Trophoblast cell (in vitro differentiated cells and primary cell): ENCODE results near the gene CA12.

Source experiments
- DNase-seq, 2 donors: peaks; one replicate each; pipeline ENCODE4 v3.0.0-alpha.2; 2016
- H2AFZ ChIP-seq: 2 replicates; pipeline ENCODE4 v1.6.1; 2013; ENCODE audit warnings: low read length, moderate library complexity, mild to moderate bottlenecking; ENCODE audit not compliant: insufficient read depth, poor library complexity
- H2AK5ac ChIP-seq: 2 replicates; pipeline ENCODE4 v1.6.1; 2013; ENCODE audit warnings: mild to moderate bottlenecking, low read length
- H2BK120ac ChIP-seq: 2 replicates; pipeline ENCODE4 v1.6.1; 2013; ENCODE audit warnings: low read length, mild to moderate bottlenecking, moderate library complexity; ENCODE audit not compliant: insufficient read depth, poor library complexity
- H2BK12ac ChIP-seq: 2 replicates; pipeline ENCODE4 v1.6.1; 2013; ENCODE audit warnings: mild to moderate bottlenecking, low read length, moderate library complexity
- H2BK5ac ChIP-seq: 2 replicates; pipeline ENCODE4 v1.6.1; 2013; ENCODE audit warnings: low read length, low read depth, moderate library complexity, mild to moderate bottlenecking; ENCODE audit not compliant: poor library complexity
- H3K14ac ChIP-seq: 2 replicates; pipeline ENCODE4 v1.6.1; 2013; ENCODE audit warnings: mild to moderate bottlenecking, low read length
- H3K18ac ChIP-seq: 2 replicates; pipeline ENCODE4 v1.6.1; 2013; ENCODE audit warnings: mild to moderate bottlenecking, low read length
- H3K23ac ChIP-seq: 2 replicates; pipeline ENCODE4 v1.6.1; 2013; ENCODE audit warnings: low read length
- H3K27ac ChIP-seq: 2 replicates; pipeline ENCODE4 v1.5.1; 2013; ENCODE audit warnings: low read depth, mild to moderate bottlenecking, inconsistent platforms, low read length, moderate library complexity
- H3K27me3 ChIP-seq: 2 replicates; pipeline ENCODE4 v1.6.1; 2013; ENCODE audit warnings: inconsistent platforms, mild to moderate bottlenecking, low read length, moderate library complexity; ENCODE audit not compliant: insufficient read depth
- H3K36me3 ChIP-seq, 2 experiments: 1 replicate in 1 of 2; 2 replicates in 1 of 2; pipeline ENCODE4 v1.6.1; 2013; ENCODE audit warnings: low read length in 2 of 2, mild to moderate bottlenecking in 2 of 2, moderate library complexity in 1 of 2; ENCODE audit not compliant: insufficient read depth in 2 of 2, control insufficient read depth in 1 of 2
- H3K4ac ChIP-seq: 2 replicates; pipeline ENCODE4 v1.6.1; 2013; ENCODE audit warnings: low read depth, mild to moderate bottlenecking, low read length, moderate library complexity
- H3K4me1 ChIP-seq, 2 experiments: 1 replicate in 1 of 2; 2 replicates in 1 of 2; pipeline ENCODE4 v1.6.1; 2013; ENCODE audit warnings: low read length in 2 of 2, mild to moderate bottlenecking in 2 of 2, moderate library complexity in 1 of 2; ENCODE audit not compliant: insufficient read depth in 2 of 2, control insufficient read depth in 1 of 2
- H3K4me2 ChIP-seq: 2 replicates; pipeline ENCODE4 v1.6.1; 2013; ENCODE audit warnings: inconsistent platforms, mild to moderate bottlenecking, low read length, moderate library complexity
- H3K4me3 ChIP-seq: 2 replicates; pipeline ENCODE4 v1.5.1; 2013; ENCODE audit warnings: mild to moderate bottlenecking, low read depth, low read length, inconsistent platforms
- H3K79me1 ChIP-seq: one replicate; pipeline ENCODE4 v1.6.1; 2013; ENCODE audit warnings: low read length
- H3K79me2 ChIP-seq: 2 replicates; pipeline ENCODE4 v1.6.1; 2013; ENCODE audit warnings: low read length, mild to moderate bottlenecking; ENCODE audit not compliant: control insufficient read depth, insufficient read depth, poor library complexity
- H3K9ac ChIP-seq: 2 replicates; pipeline ENCODE4 v1.6.1; 2013; ENCODE audit warnings: mild to moderate bottlenecking, low read length
- H3K9me3 ChIP-seq: 2 replicates; pipeline ENCODE4 v1.6.1; 2013; ENCODE audit warnings: low read depth, mild to moderate bottlenecking, control low read depth, inconsistent platforms, low read length; ENCODE audit not compliant: insufficient read depth
- H4K12ac ChIP-seq: 2 replicates; pipeline ENCODE4 v1.6.1; 2013; ENCODE audit warnings: low read depth, mild to moderate bottlenecking, low read length, moderate library complexity
- H4K8ac ChIP-seq: 2 replicates; pipeline ENCODE4 v1.6.1; 2013; ENCODE audit warnings: low read depth, mild to moderate bottlenecking, low read length, moderate library complexity
- H4K91ac ChIP-seq: one replicate; pipeline ENCODE4 v1.6.1; 2013; ENCODE audit warnings: low read depth, mild to moderate bottlenecking, low read length, moderate library complexity
- WGBS: extraction: QIAGEN DNeasy Blood & Tissue Kit; methylation state at CpG from one replicate; pipeline ENCODE4 v1.1.7; 2013; ENCODE audit warnings: missing lambda C conversion rate; ENCODE audit not compliant: insufficient read length, insufficient coverage; ENCODE audit errors: extremely low coverage; 5-methylcytosine and 5-hydroxymethylcytosine counted together

The CA12 gene

DNA sequence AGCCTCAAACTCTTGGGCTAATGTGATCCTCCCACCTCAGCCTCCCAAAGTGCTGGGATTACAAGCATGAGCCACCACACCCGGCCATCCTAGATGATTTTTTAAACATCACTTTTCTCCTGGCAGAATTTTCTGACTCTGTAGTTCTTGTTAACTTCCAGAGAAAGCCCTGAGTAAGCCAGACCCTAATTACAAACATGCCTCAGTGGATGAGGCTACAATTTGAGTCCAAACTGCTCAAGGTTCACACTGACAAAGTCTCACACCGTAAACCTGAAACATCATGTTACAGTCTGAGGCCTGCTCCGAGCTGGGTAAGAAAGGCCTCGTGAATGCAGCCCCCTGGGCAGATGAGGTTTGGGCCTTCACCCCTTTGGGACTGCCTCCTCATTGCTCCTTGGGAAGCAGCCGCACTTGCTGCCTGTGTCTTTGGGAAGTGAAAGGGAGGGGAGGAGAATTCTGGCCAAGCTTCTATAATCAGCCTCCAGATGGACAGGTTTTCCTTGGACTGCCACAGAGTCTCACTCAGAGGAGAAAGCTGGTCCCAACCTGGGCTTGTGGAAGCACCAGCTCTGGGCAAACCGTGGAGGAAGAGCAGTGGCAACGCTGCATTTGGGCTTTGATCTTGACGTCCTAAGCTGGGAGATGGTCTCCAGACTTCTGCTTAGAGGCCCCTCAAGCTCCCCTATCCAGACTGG, 46.0 kb downstream of the CA12 start:
- Histone ChIP-seq H3K4me1 (peaks cover 15% of the 10 kb centered on the region in 2 experiments), H3K4me2 (no peak overlapping the region), H4K12ac (no peak overlapping the region), H3K4ac (no peak overlapping the region), H3K9ac (peak overlapping the region; percentile 30), H4K91ac (no peak overlapping the region), H4K8ac (no peak overlapping the region), H3K9me3 (no peaks in the 10 kb centered on the region), H3K27me3 (no peaks in the 10 kb centered on the region), H3K18ac (no peak overlapping the region), H3K36me3 (no peaks in the 10 kb centered on the region), H2BK120ac (no peak overlapping the region), H2BK12ac (no peak overlapping the region), H3K27ac (no peak overlapping the region), H3K79me2 (no peaks in the 10 kb centered on the region), H3K23ac (no peak overlapping the region), H3K14ac (no peak overlapping the region), H3K4me3 (no peak overlapping the region), H2BK5ac (no peak overlapping the region), H2AFZ (no peak overlapping the region), H2AK5ac (no peak overlapping the region), H3K79me1 (no peaks in the 10 kb centered on the region)
- no peak for DNase-seq
- no CpG with 5 or more reads among the region's 8 CpGs for WGBS

- Histone ChIP-seq H4K91ac (no peak overlapping the region), H3K18ac (no peak overlapping the region), H3K4me3 (no peak overlapping the region), H2AK5ac (no peak overlapping the region), H3K36me3 (no peaks in the 10 kb centered on the region), H3K79me1 (no peaks in the 10 kb centered on the region), H3K79me2 (no peaks in the 10 kb centered on the region), H2BK12ac (no peak overlapping the region), H2BK120ac (no peak overlapping the region), H2BK5ac (no peak overlapping the region), H4K8ac (no peak overlapping the region), H3K27me3 (no peaks in the 10 kb centered on the region), H2AFZ (no peak overlapping the region), H3K27ac (no peak overlapping the region), H3K9me3 (no peaks in the 10 kb centered on the region), H3K4me1 (peaks cover 15% of the 10 kb centered on the region in 2 experiments), H4K12ac (no peak overlapping the region), H3K9ac (no peak overlapping the region), H3K14ac (no peak overlapping the region), H3K4ac (no peak overlapping the region), H3K4me2 (no peak overlapping the region), H3K23ac (no peak overlapping the region)
- WGBS, result no CpG with 5 or more reads among the region's 2 CpGs
- no peak for DNase-seq
These were observed 46.8 kb downstream of the CA12 start for GRCh38 chr15:63334821-63335220.

DNA sequence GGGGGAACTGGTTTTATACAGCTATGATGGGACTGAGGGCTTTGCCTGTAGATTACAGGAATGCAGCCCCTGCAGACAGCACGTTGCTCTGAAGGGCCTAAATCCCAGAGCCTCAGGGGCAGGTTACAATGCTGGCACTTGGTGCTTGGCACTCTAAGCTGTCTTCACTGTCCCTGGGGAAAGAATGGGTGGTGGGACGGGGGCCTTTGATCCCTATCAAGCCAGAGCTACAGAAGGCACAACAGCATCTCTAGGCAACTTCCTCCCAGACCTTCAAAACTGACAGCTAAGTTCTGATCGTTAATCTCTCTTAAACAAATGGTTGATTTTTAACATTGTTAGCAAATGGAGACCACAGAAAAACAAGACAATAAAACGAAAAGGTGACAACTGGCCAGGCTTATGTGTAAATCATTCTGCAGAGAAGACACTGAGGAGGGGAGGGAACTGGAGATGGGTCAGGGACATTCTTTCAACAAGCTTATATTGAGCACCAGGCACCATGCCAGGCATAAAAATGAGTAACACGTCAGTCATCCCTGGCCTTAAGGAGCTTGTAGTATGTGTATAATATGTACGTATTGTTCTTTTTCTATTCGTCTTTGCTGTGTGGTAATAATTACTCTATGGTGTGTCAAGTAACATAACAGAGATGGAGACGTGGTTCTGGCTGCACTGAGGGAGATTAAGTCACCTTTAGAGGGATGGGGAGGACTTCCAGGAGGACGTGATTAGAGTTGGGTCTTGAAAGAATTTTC, 49.1 kb downstream of the CA12 start:
- Histone ChIP-seq H3K9ac (no peak overlapping the region), H4K91ac (no peak overlapping the region), H3K4me1 (no peaks in the 10 kb centered on the region), H3K27ac (no peak overlapping the region), H3K27me3 (no peaks in the 10 kb centered on the region), H2BK120ac (no peak overlapping the region), H3K4me2 (no peak overlapping the region), H3K23ac (no peak overlapping the region), H2BK5ac (no peak overlapping the region), H3K36me3 (no peaks in the 10 kb centered on the region), H3K79me2 (no peaks in the 10 kb centered on the region), H3K4me3 (no peak overlapping the region), H4K8ac (no peak overlapping the region), H3K14ac (no peak overlapping the region), H3K4ac (no peak overlapping the region), H2AFZ (no peak overlapping the region), H3K79me1 (no peaks in the 10 kb centered on the region), H2AK5ac (no peak overlapping the region), H2BK12ac (no peak overlapping the region), H3K9me3 (no peaks in the 10 kb centered on the region), H3K18ac (no peak overlapping the region), H4K12ac (no peak overlapping the region)
- DNase-seq, result no peak
- no CpG with 5 or more reads among the region's 9 CpGs for WGBS

GRCh38 chr15:63331456-63331855, 50.2 kb downstream of the CA12 start:
- WGBS, result no CpG with 5 or more reads among the region's 12 CpGs

More at GRCh38 chr15:63331456-63331855, 50.2 kb downstream of the CA12 start:
- H2BK5ac ChIP-seq, result no peak overlapping the region
- no peak overlapping the region for H3K9ac ChIP-seq
- H2AK5ac ChIP-seq, result no peak overlapping the region
- H3K4ac ChIP-seq, result no peak overlapping the region
- no peak overlapping the region for H2BK120ac ChIP-seq
- no peak overlapping the region for H3K14ac ChIP-seq
- H3K4me1 ChIP-seq, result no peaks in the 10 kb centered on the region
- H4K8ac ChIP-seq, result no peak overlapping the region
- no peak overlapping the region for H3K18ac ChIP-seq
- H3K4me2 ChIP-seq, result no peak overlapping the region
- no peak overlapping the region for H3K4me3 ChIP-seq
- H3K23ac ChIP-seq, result no peak overlapping the region
- H2BK12ac ChIP-seq, result no peak overlapping the region
- no peak overlapping the region for H4K12ac ChIP-seq
- no peaks in the 10 kb centered on the region for H3K36me3 ChIP-seq
- H2AFZ ChIP-seq, result no peak overlapping the region
- no peak for DNase-seq
- no peaks in the 10 kb centered on the region for H3K9me3 ChIP-seq
- H4K91ac ChIP-seq, result no peak overlapping the region
- H3K27me3 ChIP-seq, result no peaks in the 10 kb centered on the region
- H3K27ac ChIP-seq, result no peak overlapping the region
- H3K79me1 ChIP-seq, result no peaks in the 10 kb centered on the region
- no peaks in the 10 kb centered on the region for H3K79me2 ChIP-seq
